Dermis blood vessel endothelial cell (primary cell): ENCODE results near the gene PLD4. TPM values are rescaled to one million over a fixed set of nuclear protein-coding genes. Genes with fewer than 3 reads are reported as not detected.
"Not testable (repeated sequence)": the region's sequence is repeated elsewhere in the genome, so short reads cannot be mapped to it uniquely, and the experiment has no call there.

Experiments used
- DNase-seq: peaks from one replicate; pipeline ENCODE4 v3.0.0; 2010
- total RNA-seq: library from RNA; depleted of rRNA; stranded (reverse); fragments of >200 nt; gene quantifications from 2 replicates; pipeline ENCODE4 v1.2.3, GENCODE V29; 2014

The PLD4 gene
- total RNA-seq, 1 donor from 2014 or later = under 0.01 TPM

DNA sequence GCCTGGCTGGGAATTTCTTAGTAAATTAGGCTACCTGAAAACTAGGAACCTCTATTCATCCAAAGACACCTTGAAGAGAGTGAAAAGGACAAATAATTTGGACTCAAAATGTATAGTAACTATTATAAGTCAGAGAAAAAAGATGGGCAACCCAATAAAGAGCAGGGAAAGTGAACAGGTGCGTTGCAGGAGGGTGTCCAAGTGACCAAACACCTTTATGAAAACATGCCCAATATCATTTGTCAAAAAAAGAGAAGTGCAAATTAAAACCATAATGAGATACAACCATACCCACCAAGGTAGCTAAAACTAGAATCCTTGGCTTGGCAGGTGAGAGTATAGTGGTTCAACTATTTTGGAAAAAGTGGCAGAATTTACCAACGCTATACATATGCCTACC lies 24.9 kb upstream of the PLD4 start:
- DNase-seq = no peak

DNA sequence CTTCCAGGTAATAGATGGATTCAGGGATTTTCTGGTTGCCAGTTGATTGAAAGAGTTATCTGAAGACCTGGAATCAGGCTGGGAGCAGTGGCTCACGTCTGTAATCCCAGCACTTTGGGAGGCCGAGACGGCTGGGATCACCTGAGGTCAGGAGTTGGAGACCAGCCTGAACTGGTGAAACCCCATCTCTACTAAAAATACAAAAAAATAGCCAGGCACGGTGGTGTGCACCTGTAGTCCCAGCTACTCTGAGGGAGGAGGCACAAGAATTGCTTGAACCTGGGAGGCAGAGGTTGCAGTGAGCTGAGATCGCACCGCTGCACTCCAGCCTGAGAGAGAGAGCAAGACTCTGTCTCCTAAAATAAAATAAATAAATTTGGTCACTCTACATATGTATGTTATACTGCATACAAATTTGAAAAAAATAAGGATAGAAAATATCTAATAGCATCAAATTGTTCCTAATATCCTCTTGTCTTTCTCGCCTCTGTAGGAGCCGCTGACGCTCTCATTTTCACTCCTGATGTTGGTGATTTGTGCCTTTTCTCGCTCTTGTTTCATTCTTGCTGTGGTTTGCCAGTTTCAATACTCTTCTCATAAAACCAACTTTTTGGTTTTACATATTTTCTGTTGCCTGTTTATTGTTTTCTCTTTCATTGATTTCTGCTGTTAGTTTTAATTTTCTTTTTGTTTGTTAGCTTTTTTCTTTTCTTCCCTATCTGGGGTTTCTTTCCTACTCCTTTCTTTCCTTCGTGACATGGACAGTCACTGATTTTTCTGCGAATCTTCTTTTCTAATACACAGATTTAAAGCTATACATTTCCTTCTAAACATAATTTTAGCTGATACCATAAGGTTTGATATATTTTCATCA lies 23.8 kb upstream of the PLD4 start:
- no peak for DNase-seq

- DNase-seq = no peak
Measured at GRCh38 chr14:104903990-104904389, 20.7 kb upstream of the PLD4 start.

GRCh38 chr14:104904650-104905578 lies 19.8 kb upstream of the PLD4 start:
- not testable (repeated sequence) for DNase-seq

GRCh38 chr14:104905579-104905933 lies 19.1 kb upstream of the PLD4 start:
- DNase-seq = not testable (repeated sequence)

GRCh38 chr14:104908303-104908702 lies 16.4 kb upstream of the PLD4 start:
- DNase-seq = no peak

GRCh38 chr14:104912053-104912452 lies 12.6 kb upstream of the PLD4 start:
- no peak for DNase-seq

GRCh38 chr14:104913435-104913834 lies 11.2 kb upstream of the PLD4 start:
- no peak for DNase-seq

- no peak for DNase-seq
Measured at GRCh38 chr14:104917116-104917515, 7.6 kb upstream of the PLD4 start.

DNA sequence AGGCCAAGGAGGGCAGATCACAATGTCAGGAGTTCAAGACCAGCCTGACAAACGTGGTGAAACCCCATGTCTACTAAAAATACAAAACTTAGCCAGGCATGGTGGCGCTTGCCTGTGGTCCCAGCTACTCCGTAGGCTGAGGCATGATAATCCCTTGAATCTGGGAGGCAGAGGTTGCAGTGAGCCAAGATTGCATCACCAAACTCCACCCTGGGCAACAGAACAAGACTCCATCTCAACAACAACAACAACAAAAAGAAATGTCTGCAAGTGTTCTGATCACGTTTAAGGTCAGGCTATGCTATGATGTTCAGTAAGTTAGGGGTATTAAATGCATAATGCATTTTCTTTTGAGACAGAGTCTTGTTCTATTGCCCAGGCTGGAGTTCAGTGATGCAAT lies 6.7 kb upstream of the PLD4 start:
- no peak for DNase-seq

DNA sequence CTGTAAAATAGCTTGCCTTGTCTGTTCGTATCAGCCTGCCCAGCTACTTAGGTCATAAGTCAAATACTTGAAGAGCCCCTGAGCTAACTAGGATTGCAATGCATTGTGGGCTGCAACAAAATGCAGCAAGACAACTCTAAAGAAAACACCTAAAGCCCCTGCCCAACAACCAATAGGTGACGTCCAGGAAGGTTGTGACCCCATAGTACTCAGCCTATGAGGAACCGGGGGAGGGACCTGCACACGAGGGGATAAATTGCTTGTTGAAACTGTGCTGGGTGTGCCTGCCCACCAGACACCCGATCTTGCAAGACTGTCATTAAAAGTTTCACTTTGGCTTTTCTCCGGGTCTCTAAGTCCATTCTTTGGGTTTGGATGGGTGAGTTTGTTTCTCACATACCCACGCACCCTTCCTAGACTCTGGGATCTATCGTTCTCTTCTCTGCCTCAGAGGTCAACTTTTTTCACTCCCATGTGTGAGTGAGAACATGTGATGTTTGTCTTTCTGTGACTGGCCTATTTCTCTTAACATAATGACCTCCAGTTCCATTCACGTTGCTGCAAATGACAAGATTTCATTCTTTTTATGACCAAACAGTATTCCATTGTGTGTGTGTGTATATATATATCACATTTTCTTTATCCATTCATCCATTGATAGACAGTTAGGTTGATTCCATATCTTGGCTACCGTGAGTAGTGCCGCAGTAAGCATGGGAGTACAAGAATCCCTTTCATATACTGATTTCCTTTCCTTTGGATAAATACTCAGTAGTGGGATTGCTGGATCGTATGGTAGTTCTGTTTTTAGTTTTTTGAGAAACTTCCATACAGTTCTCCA lies 5.3 kb upstream of the PLD4 start:
- not testable (repeated sequence) for DNase-seq

- DNase-seq = no peak
Measured at GRCh38 chr14:104919993-104920315, 4.7 kb upstream of the PLD4 start.

DNA sequence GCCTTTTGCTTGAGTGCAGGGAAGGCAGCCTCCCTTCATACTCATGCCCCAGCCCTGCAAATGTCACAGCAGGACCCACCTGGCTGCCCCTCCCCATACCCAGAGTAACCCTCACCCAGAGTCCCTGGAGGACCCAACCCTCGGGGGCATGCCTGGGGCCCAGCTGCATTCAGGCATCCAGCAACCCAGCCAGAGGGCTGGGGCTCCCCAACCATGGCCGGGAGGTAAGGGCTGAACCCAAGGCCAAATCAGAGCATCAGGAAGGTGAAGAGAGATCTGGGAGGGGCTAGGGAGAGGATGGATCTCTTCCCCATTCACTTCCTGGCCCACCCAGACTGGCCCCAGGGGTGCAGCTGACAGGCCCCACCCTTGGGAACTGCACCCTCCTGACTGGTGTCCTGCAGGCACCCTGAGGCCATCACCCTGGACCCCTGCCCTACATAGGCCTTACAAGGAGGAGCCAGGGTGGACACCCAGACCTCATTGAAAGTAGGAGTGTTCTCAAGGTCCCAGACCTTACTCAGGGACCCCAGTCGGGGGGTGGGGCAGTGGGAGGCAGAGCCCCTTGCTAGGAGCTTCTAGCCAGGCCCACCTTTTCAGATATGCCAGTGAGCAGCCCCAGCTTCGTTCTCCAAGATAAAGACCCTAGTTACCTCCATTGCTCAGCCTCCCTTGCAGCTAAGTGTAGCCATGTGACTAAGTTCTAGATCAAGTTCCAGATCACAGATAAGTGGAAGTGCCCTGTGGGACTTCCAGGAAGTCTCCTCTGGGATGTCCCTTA lies 849 bp upstream of the PLD4 start:
- no peak for DNase-seq

DNA sequence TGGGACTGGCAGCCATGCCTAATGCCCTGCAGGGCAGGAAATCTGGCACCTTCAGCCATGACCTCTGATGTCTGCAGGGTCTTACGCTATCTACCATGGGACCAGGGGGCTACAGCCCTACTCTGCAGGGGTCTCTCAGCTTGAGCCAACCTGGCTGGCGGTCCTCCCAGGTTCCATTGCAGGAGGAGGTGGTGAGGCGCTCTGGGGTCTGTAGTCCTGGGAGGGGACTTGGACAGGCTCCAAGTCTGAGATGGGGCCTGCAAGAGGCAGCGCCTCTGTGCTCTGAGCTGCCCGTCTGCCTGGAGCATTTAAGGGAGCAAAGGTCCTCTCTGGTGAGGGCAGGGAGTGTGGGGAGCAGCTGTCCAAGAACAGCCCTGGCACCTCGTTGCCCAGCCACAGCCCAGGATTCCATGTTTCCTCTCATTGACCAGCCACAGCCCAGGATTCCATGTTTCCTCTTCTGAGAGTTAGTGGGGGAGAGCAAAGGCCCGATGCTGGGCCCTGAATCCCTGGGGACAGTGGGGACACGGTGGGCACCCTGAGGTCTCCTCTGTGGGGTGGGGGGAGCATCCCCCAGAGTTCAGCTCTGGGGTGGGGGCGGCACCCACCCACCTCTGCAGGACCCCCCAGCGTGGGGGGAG lies 655 bp downstream of the PLD4 start:
- no peak for DNase-seq

DNA sequence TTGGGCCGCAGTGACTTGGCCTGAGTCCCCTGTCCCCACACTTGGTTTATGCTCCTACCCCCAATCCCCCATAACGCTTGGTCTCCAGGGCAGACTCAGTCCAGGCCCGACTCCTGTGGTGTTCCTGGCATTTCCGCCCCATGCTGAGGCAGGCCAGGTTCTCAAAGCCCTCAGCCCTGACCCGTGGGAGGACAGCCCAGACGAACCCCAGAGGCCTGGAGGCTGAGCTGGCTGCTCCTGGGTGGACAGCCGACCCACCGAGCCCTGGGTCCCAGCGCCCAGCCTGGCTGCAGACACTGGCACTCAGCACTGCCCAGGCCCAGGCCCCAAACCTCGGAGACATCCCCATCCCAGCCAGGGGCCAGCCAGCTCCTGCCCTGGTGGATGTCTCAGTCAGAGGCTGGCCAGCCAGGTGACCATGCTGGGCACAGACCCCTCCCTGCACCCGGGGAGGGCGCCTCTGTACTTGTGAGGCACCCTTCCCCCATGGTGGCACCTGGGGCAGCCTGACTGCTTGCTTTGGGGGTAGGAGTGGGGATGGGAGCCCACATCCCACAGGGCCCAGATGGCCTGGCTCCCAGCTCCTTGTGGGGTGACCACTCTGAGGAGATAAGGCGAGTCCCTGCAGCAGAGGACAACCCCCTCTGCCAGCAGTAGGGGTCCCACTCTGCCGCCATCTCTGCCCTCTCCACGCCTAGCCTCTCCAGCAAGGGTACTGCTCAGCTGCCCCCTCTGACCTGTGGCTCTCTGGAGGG lies 1.4 kb downstream of the PLD4 start:
- DNase-seq = no peak

DNA sequence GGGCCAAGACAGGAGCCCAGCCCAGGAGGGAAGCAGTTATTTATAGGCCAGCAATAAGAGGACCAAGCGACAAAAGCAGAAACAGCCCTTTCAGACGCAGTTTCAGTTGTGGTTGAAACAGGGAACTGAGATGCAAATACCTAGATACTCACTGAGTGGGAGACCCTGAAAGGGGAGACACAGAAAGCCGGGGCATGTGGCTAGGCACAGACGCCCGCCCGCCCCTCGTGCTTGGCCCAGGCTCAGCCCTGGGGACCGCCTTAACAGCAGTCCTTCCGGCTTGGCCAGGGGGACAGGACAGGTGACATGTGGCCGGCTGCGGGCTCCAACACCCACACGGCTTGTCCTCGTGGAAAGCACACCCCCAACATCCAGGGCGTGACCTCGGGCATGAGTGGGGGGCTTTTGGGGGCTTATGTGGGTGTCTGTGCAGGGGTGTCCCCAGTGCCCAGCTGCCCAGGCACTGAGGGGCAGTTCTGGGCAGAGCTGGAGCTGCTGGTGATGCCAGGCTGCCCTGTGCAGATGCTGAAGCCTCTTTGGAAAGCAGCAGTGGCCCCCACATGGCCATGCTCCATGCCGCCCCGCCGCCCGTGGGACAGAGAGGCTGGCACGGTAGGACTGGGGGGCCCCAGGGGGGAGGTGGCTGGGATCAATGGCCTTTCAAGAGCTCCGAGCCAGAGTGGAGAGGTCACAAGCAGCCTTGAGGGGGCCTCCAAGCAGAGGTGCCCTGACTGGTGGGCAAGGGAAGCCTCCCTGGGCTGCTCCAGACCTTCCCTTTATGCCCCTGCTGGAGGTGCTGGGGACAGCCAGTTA lies 2.1 kb downstream of the PLD4 start:
- DNase-seq = no peak

DNA sequence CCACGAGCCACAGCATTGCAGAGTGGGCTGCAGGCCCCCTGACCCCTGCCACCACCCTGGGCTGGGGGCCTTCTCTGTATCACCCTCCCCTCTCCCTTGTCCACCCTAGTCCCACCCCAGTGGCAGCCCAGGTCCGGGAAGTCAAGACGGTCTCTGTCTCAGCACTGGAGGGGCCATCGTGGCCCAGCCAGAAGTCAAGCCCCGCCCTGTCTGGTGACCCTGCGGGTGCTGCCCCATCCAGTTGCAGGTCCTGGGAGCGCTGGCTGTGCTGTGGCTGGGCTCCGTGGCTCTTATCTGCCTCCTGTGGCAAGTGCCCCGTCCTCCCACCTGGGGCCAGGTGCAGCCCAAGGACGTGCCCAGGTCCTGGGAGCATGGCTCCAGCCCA lies 2.7 kb downstream of the PLD4 start:
- no peak for DNase-seq

GRCh38 chr14:104927901-104928300 lies 3.2 kb downstream of the PLD4 start:
- no peak for DNase-seq

GRCh38 chr14:104928391-104929133 lies 3.9 kb downstream of the PLD4 start:
- DNase-seq = no peak
